HG03196 (cell line): ENCODE measurements around the gene METTL21A.
"Not testable (repeated sequence)": the region's sequence is repeated elsewhere in the genome, so short reads cannot be mapped to it uniquely, and the experiment has no call there.

Source experiments
- ATAC-seq: cut with Tn5 transposase; IDR thresholded peaks from one replicate; pipeline ENCODE4 v1.9.1; 2021; ENCODE audit not compliant: unreplicated experiment

Gene METTL21A

DNA sequence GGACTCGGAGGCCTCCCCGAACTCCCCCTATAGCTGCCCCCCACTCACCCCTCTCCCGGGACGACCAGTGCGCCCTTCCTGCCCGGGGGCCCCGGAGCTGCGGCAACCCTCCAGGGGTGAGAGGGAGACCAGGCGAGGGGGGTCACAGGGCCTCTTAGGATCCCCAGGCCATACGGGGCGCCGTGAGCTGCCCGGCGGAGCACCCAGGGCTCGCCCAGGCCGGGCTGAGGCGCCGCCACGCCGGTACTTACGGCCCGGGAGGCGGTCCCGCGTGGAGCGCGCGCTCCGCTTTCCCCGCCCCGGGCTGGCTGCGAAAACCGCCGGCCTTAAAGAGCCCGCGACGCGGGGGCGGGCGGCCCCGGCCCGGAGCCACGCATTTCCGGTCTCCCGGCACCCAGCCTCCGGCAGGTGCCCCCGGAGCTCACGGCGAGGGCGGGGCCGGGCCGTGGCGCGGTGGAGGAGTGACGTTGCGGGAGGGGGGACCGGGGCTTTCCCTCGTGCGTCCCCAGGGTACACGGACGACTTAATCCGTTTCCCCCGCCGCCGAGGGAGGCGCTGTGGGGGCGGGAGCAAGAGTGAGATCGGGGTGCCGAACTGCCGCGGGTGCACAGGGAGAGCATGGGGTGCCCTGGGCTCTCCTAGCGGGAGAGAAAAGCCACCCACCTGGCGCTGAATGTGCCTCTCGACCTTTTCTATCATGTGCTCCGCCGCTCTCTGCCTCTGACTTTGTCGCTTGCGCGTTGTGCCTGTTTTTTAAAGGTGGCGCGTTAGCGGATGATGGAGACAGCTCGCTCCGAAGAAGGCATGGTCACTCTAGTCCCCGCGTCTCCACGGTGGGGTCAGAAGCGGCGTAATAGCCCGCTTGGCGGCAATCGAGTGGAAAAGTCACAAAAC lies at the start of gene METTL21A:
TSS of gene METTL21A (minus strand) at position 381 of the 894 bp plus-strand sequence. CDS start 1,019 bp downstream, outside the sequence.
- peak; percentile 67 for ATAC-seq

DNA sequence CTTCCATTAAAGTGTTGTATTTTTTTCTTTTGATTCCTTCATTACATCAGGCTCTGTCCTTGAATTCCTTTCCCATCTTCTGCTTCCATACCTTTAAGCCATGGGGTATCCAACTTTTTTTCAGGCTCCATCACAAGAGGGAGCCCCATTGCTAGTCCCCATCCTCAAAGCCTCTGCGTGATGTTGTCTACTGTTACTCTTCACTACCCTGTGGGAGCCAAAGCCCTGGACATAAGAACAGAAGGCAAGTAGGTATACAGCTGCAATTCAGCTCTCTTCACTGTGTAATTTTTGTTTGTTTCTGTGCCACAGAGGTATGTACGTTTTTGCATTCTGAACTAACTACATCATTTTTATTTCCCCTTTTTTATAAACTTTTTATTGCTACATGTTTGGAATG lies 49.6 kb upstream of the METTL21A start:
- no peak for ATAC-seq

DNA sequence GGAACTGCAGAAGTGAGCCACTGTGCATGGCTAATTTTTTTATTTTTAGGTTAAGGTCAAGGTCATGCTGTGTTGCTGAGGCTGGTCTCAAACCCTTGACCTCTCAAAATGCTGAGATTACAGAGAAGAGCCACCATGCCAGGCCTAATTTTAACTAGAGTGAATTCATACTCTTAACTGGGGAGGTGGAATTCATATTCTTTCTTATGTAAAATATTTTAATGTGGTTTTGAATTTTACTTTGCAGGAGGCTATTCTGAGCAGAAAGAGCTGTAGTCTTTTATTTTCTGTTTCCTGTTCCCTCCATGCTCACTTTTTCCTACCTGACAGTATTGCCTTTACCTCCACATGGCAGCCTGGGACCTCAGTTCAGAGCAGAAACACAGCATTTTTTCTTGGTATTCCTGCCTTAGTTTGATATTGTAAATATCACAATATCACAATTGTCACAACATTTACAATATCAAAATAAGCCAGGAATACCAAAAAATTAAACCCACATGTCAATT lies 49.1 kb upstream of the METTL21A start:
- ATAC-seq, result no peak

DNA sequence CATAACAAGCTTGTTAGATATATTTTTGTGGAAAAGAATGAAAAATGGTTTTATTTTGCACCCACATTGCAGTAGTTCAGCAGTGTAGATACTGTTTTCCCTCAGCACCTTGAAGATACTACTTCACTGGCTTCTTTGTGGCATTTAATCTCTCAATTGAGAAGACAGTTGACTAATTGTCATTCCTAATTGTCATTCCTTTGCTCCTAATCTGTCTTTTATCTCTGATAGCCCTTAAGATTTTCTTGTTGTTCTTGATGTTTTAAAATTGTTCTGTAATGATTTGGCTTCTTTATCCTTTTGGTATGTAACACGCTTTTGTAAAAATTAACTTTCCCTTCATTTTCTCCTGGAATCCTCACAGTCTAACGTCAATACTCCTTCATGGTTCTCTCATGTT lies 48.2 kb upstream of the METTL21A start:
- ATAC-seq, result no peak

DNA sequence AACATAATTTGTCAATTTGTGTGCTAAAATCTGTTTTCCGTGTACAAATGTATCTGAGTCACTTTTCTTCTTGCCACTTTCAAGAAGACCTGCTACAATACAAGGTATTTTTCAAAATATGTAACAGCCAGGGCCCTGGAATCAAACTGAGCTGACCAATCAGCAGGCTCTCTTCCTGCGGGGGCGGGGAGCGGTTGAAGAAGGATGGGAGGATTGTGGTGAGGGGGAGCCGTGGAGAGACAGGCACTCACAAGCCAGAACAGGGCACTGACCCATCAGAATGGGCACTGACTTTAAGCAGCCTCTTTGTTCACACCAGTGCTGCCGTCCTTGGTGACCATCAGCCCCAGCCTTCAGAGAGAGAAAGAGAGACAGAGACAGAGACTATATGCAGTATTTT lies 45.7 kb upstream of the METTL21A start:
- no peak for ATAC-seq

DNA sequence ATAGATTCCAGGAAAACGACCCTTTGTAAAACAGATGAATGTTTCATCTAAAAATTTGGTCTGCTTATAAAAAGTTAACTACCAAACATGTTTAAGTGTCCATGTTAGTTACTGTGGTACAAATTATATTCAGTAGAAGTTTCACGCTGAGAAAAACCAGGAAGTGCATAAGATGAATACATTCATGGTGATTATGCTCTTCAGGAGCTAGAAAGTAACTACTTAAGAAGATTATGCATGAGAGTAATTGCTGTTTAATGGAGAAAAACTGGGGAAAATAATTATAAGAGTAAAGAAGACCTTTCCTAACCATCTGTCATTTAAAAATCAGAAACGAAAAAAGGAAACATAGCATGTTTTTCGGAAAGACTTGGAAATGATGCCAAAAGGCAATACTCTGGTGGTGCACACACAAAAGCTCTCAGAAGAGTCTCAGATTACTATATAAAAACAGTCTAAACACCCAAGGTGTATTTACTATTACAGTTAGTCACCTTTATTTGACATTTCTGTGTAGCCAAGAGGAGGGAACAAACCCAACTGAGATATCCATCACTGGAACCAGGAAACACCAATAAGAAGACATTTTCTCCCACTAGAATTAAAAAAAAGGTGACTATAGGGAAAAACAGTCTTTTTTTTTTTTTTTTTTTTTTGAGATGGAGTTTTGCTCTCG lies 38.8 kb upstream of the METTL21A start:
- no peak for ATAC-seq

DNA sequence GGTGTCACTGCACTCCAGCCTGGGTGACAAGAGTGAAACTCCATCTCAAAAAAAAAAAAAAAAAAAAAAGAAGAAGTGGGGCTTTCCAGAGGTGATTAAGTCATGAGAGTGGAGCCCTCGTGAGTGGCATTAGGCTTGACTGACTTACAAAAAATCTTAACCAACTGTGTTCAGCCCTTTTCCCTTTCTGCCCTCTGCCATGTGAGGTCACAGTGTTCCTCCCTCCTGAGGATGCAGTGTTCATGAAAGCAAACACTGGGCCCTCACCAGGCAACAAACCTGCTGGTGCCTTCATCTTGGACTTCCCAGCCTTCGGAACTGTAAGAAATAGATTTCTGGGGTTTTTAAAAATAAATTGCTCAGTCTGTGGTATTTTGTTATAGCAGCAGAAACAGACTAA lies 37.0 kb upstream of the METTL21A start:
- ATAC-seq, result peak; percentile 92

DNA sequence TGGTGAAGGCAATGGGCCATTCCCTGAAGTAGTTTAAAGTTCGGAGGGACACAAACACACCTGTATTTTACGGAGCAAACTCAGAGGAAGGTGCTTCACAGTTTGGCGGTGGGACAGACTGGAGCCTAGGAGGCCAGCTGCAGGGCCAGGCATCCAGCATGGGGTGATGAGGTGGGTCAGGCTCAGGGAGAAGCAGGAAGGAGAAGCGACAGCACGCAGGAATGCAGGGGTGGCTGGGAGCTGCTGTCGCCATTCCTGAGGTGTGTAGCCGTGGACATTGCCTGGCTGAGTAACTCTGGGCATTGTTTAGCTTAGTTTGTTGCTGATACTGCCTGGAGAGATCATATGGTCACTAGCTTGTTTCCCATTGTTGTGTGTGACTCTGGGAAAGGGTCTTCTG lies 35.8 kb upstream of the METTL21A start:
- ATAC-seq, result no peak

DNA sequence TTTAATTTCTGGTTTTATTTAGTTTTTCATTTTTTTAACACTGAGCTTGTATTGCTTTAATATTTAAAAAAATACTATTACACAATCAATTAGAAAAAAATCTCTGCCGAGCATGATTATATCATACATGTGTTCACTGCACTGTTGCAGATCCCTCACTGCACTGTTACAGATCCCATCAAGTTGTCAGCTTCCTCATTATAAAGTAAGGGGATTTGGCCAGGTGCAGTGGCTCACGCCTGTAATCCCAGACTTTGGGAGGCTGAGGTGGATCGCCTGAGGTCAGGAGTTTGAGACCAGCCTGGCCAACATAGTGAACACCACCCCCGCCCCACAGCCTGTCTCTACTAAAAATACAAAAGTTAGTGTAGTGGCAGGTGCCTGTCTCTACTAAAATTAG lies 33.0 kb upstream of the METTL21A start:
- no peak for ATAC-seq

DNA sequence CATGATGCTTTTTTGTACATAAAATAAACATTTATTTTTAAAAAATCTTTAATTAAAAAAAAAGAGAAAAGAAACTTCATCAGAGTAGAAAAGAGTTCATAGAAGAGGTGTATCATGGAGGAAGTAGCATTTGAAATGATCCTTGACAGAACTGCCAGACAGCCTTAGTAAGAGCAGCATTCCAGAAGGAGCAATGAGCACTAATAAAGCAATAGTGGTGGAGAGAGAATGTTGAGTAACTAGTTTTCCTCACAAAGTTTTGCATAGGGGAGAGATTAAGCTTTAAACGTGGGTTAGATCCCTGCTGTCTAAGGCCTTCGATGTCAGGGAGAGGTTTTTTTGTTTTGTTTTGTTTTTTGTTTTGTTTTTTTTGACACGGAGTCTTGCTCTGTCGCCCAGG lies 29.8 kb upstream of the METTL21A start:
- no peak for ATAC-seq

DNA sequence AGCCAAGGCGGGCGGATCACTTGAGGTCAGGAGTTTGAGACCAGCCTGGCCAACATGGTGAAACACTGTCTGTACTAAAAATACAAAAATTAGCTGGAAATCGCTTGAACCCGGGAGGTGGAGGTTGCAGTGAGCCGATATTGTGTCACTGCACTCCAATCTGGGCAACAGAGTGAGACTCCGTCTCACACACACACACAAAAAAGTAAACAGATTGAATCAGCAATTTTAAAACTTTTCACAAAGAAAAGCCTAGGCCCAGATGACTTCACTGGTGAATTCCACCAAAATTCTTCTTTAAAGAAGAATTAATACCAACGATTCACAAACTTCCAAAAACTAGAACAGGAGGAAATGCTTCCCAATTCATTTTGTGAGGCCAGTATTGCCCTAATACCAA lies 21.4 kb upstream of the METTL21A start:
- not testable (repeated sequence) for ATAC-seq

DNA sequence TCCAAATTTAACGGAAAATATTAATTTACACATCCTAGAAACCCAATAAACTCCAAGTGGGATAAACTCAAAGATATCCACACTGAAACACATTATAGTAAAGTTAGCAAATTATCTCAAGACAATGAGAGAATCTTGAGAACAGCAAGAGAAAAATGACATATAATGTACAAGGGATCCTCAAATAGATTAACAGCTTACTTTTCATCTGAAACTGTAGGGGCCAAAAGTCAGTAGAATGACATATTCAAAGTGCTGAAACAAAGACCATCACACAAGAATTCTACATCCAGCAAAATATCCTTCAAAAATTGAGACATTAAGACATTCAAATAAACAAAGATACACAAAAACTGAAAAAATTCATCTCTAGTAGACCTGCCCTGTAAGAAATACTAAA lies 18.7 kb upstream of the METTL21A start:
- ATAC-seq, result no peak

DNA sequence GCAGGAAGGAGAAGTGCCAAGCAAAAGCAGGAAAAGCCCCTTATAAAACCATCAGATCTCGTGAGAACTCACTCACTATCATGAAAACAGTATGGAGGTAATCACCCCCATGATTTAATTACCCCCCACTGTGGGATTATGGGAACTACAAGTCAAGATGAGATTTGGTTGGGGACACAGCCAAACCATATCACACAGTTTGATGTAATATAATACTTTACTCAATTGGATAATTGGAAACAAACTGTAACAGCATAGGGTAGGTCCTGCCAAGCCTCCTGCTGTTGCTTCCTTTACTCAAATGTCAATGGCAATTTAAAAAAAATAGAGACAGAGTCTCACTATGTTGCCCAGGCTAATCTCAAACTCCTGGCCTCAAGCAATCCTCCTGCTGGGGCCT lies 15.5 kb upstream of the METTL21A start:
- no peak for ATAC-seq

DNA sequence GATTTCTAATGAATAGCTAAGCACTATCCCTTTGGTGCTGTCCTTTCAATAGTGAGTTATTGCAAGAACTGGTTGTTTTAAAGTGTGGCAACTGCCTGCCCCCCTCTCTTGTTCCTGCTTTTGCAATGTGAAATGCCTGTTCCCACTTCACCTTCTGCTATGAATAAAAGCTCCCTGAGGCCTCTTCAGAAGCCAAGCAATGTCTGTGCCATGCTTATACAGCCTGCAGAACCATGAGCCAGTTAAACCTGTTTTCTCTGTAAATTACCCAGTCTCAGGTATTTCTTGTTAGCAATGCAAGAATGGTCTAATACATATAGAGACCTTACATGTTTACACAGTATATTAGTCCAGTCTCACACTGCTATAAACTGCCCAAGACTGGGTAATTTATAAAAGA lies 15.0 kb upstream of the METTL21A start:
- no peak for ATAC-seq

DNA sequence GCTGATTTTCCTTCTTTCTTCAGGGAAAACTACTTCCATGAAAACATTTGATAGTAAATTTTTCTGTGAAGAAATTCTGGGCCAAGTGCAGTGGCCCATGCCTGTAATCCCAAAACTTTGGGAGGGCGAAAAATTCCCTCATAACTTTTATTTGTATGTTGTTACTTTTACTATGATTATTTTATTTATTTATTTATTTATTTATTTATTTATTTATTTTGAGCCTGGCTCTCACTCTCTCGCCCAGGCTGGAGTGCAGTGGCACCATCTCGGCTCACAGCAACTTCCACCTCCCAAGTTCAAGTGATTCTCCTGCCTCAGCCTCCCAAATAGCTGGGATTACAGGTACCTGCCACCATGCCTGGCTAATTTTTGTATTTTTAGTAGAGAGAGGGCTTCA lies 14.1 kb upstream of the METTL21A start:
- not testable (repeated sequence) for ATAC-seq

DNA sequence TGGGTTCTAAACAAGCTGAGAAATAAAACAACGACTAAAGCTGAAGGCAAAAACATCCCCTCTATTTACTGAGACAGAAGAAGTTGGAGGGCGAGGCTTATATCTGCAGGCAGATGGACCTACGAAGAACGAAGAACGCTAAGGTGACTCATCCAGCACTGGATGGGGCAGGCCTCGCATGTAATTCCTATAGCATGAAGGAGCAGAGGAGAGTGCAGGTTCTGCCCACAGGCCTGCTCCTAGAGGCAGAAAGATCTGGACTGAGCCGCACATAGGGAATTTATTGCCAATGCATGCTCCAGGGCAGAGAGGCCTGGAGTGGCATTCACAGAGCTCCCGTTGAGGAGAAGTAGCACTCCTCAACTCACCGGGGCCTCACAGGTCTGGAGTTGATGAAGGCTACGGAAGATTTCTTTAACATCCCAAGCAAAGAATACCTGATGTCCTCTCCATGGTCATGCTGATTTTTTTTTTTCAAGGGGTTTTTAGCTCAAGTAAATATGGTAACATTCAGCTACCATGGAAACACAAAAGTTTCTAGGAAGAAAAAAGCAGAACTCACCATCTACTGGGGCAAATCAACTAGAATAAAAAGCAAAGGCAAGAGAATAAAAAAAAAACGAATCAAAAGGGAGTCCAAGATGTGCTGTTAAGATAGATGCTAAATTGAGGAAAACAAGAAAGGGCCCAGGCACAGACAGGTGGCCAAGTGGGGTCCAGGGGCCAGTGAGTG lies 10.4 kb upstream of the METTL21A start:
- ATAC-seq, result no peak

DNA sequence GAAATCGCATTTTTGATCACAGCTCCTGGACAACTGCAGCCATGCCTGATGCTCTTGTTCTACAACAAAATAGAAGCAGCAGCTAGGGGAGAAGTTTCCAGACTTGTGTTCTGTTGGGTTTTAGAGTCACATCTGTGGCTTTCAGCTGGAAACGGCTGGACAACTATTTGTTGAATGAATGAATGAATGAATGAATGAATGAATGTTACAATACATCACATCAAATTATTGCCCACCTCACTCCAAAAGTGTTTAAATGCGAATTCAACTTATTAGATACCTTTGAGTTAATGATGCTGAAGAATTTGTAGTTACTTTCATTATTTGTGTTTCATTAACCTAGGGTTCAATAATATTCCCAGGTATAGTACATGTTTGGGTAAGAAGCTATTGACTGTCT lies 8.5 kb upstream of the METTL21A start:
- ATAC-seq, result no peak

DNA sequence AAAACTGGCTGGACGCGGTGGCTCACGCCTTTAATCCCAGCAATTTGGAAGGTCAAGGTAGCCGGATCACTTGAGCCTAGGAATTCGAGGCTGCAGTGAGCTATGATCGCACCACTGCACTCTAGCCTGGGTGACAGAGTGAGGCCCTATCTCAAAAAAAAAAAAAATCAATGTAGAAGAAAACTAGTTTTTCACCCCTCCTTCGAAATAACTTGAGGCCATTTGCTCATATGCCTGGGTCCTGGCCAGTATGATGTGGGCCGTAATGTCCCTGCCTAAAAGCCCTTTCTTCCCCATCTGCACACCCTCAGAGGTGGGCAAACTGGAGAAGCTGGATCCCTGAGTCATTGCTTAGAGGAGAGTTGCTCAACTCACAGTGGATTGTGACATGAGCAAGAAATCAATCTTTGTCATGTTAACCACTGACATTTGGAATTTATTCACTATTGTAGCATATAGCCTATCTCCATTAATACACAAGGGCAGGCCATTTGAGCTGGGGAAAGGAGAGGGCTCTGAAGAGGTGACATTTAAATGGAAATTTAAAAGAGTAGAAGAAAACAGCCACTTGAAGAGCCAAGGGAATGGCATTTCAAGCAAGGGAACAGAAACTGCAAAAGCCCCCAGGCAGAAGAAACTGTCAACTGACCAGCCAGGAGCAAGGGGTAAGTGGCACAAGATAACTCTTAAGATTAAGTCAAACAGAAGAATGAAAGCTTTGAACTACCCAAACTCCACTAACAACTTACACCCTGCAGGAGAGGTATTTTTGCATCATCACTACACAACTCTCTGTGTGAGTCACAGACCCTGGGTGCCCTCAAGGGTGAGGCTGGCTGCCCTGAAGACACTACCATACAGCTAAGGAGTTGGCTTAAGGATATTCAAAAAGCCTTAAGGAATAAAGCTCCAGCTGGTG lies 7.6 kb upstream of the METTL21A start:
- ATAC-seq, result no peak

DNA sequence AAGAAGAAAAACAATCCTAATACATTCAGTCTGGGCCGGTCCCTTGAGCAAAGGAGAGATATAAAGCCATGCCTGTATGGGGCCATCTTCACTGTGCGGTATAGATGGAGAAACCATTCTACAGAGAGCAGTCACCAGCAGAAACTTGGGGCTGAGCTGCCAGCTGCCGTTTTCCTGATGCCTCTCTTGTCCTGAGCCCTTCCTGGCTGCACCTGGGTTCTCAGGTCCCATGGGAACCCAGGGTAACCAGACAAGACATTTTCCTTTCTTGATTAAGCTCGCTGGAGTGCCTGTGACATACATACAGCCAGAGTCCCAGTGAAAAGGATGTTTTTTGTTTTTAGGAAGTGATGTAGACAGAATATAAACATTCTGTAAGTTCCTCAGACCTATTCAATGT lies 5.3 kb upstream of the METTL21A start:
- no peak for ATAC-seq

DNA sequence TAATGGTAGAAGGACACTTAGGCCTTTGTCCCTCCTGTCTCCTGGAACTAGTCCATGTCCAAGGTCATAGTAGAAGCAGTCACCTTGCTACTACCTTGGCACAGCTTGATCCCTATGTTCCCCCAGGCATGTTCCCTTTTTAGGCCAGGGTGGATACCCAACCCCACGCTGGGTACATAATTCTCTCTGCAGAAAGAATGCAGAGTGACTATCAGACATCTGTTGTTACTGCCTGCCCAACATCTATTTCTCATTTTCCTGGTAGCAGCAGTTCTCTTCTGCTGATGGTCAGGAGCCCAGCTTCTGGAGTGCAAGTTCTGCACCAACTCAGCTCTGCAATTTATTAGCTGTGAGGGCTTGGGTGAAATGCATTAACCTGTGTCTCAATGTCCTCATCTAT lies 4.4 kb upstream of the METTL21A start:
- ATAC-seq, result no peak
